GM19099 (cell line): ENCODE measurements around the gene PRR33.

Source experiments
- POLR2A ChIP-seq: IDR thresholded peaks from 3 replicates; pipeline ENCODE4 v1.6.1; 2011; ENCODE audit warnings: low read depth; ENCODE audit not compliant: insufficient read length; ENCODE audit errors: extremely low read depth

The PRR33 gene

DNA sequence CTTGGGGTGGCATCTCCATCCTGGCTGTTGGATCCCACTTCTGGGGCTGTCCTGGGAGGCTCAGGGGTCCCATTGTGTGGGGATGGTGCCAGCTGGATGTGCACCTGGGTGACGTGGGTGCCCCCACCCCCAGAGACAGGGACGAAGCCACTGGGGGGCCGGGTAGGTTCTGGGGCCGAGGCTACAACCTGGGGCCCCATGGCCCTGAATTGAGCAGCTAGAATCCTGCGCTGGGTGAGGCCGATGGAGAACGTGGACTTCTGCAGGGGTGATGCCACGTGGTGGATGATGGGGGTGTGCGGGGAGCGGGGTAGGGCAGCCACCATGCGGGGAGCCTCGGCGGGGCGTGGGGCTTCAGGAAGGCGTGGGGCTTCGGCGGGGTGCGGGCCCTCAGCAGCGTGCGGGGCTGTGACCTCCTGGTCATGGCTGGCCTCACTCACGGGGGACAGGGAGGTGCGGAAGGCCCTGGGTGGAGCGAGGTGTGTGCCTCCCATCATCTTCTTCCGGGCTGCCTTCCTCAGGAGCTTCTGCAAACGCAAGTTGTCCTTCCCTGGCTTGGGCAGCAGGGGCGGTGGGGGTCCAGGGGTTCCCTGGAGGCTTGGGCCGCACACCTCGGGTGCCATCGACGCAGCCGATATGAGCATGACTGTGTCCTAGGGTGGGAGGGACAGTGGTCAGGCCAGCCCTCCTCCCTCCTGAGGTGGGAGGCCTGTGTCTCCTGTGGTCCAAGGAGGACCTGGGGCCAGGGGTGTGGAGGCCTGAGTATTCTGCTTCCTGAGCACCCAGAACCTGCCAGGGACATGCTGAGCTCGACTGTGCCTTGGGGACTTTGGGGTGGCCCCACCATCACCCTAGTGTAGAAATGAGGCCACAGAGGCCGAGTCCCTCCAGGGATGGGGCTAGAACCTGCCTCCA lies 1.5 kb downstream of the PRR33 start:
- no peak for TF ChIP-seq POLR2A

- no peak for TF ChIP-seq POLR2A
These were observed 2.3 kb downstream of the PRR33 start for GRCh38 chr11:1889224-1889930.

DNA sequence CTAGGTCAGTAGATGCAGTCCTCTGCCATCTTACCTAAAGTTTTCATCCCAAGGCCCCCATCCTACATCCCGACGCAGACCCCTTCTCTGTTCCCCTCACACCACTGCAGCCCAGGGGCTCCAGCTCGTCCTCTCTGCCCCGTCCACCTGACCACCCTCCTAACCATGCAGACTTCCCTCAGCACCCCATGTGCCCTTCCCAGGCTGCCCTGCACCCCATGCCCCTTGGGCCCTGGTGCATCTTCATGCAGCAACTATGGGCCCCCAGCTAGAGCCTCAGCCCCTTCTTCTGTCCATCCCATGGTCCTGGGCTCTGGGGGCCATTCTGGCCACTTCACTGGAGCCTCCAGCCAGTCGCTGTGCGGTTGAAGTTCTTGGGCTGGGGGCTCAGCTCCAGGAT lies 2.9 kb downstream of the PRR33 start:
- TF ChIP-seq POLR2A, result no peak

DNA sequence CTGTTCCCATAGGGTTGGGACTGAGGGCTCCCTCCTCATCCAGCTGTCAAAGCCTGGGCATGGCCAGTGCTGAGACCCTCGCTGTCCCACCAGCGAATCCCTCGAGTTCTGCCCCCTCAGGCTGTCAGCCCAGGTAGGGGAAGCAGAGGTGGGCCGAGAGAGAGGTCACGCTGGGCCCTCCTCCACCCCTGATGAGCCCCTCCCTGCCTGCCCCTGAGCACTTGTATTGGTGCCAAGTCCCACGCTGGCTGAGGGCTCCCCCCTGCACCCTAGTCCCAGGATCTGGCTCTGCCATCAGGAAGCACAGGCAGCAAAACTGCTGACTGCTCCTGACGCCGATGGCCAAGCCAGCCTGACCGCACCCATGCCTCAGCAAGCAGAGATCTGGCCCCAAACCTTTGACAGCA lies 3.3 kb downstream of the PRR33 start:
- TF ChIP-seq POLR2A, result no peak

DNA sequence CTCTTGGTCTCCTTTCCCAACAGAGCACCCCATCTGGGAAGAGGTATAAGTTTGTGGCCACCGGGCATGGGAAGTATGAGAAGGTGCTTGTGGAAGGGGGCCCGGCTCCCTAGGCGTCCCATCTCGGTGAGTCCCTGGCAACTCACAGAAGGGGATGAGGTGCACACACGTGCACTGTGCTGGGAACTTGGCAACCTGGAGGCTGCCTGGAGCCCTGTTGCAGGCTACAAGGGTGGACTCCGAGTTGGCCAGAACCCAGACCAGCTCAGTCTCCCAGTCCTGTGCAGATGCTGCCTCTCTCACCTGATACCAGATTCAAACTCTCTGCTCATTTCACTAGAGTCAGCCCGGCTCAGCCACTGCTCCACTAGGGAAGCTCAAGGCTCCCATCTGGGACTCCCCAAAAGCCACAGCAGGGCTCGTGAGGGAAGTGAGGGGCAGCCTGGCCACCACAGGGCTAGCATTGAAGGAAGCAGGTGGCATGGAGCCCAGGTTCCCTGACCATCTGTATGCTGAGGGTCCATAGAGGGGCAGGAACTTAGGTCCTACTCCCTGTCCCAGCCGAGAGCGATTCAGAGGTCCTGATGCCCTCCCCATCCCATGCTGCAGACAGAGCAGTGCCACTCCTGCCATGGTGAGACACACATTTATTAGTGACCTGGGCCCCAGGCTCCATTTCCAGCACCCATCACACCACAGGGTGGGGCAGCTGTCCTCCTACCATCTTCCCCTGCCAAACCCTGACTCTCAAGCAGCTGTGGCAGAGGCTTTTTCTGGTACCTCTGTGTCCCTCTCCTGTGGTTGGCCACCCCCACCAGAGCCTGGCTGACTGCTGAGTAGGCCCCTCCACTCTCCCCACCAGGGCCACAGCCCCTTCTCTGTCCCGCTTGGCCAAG lies 4.0 kb downstream of the PRR33 start:
- no peak for TF ChIP-seq POLR2A

DNA sequence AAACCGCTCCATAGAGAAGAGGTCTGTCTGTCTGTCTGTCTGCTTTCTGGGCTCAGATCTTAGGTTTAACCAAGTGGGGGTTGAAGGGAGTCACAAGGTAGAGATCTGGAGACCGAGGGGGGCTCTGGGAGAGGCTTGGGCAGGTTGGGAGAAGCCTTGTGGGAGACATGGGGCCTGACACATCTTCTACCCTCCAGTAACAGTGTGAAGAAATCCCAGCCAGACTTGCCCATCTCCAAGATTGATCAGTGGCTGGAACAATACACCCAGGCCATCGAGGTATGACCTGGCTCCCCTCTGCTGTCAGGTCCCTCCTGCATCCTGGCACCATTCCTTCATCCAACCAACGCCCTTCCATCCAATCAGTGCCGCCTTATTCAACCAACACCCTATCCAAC lies 7.4 kb downstream of the PRR33 start:
- TF ChIP-seq POLR2A, result no peak

- no peak for TF ChIP-seq POLR2A
These were observed 8.1 kb downstream of the PRR33 start for GRCh38 chr11:1883346-1884302.

DNA sequence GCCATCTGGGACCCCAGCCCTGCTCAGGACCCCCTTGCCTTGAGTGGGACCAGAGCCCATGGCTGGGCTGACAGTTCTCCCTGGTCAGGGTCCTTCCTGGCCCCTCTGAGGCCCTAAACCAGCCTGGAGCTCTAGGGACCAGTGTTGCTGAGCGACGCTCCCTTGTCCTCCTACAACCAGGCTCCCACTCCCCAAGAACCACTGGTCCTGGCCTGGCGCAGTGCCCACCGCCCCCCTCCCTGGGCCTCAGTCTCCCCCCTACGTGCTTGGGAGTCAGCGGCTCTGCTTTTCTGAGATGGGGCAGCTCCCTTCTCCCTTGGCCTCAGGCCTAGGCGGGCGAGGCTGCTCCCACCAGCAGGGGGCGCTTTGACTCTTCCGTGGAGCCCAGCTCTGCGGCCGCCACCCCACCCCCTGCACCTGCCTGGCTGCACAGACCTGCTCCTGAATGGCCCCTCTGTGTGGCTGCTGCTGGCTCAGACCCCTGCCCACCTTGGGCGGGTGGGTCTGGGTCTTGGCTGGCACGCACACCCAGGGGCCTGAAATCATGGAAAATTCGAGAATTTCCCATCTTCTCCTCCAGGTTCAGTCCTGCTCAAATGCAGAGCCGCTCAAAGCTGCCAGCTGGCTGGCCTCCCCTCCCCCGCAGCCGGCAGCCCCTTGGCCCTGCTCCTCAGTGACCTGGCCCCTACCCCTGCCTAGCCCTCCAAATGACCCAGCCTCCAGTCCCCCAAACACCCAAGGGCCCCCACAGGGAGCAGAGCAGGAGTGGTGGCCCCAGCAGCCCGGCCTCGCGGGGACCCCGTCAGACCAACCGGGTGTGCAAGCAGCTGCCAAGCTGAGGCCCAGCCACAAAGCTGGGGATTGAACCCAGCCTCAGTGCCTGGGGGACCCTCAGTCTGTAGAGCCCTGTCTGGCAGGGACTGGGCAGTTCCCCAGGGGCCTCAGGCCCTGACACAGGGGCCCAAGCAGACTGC lies 9.1 kb downstream of the PRR33 start:
- no peak for TF ChIP-seq POLR2A

- TF ChIP-seq POLR2A, result no peak
These were observed 10.0 kb downstream of the PRR33 start for GRCh38 chr11:1881442-1882264.

DNA sequence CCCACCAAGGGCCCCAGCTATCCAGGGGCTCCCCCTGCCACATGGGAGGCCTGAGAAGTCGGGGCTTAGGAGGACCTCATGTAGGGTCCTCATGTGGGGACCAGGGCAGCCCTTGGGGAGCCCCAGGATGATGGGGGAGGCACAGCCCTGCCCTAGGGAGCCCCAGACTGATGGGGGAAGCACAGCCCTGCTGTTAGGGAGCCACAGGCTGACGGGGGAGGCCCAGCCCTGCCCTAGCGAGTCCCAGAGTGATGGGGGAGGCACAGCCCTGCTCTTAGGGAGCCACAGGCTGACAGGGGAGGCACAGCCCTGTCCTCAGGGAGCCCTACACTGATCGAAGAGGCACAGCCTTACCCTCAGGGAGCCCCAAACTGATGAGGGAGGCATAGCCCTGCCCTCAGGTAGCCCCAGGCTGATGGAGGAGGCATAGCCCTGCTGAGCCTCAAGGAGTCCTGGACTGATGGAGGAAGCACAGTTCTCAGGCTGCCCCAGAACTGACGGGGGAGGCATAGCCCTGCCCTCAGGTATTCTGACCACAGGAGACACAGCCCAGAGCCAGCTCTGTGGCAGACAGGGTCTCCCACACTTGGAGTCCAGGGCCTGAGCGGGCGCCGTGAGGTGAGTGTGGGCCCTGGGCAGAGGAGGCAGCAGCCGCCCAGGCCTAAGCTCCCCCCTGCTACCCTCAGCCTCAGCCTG lies 10.8 kb downstream of the PRR33 start:
- no peak for TF ChIP-seq POLR2A

GRCh38 chr11:1879941-1880720 lies 11.6 kb downstream of the PRR33 start:
- no peak for TF ChIP-seq POLR2A
